ENCODE measurements around the gene OR52H1.

The OR52H1 gene

GRCh38 chr11:5556596-5557188, 8.4 kb upstream of the OR52H1 start:
- TF ChIP-seq, protein P1, sequence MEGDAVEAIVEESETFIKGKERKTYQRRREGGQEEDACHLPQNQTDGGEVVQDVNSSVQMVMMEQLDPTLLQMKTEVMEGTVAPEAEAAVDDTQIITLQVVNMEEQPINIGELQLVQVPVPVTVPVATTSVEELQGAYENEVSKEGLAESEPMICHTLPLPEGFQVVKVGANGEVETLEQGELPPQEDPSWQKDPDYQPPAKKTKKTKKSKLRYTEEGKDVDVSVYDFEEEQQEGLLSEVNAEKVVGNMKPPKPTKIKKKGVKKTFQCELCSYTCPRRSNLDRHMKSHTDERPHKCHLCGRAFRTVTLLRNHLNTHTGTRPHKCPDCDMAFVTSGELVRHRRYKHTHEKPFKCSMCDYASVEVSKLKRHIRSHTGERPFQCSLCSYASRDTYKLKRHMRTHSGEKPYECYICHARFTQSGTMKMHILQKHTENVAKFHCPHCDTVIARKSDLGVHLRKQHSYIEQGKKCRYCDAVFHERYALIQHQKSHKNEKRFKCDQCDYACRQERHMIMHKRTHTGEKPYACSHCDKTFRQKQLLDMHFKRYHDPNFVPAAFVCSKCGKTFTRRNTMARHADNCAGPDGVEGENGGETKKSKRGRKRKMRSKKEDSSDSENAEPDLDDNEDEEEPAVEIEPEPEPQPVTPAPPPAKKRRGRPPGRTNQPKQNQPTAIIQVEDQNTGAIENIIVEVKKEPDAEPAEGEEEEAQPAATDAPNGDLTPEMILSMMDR (IDR thresholded peaks at IDR 0.05; ENCODE audit: insufficient read depth, missing control alignments) = no peak
- DNase-seq (ENCODE audit: insufficient read length, low spot score) (no peak), FAIRE-seq (no peak)

DNA sequence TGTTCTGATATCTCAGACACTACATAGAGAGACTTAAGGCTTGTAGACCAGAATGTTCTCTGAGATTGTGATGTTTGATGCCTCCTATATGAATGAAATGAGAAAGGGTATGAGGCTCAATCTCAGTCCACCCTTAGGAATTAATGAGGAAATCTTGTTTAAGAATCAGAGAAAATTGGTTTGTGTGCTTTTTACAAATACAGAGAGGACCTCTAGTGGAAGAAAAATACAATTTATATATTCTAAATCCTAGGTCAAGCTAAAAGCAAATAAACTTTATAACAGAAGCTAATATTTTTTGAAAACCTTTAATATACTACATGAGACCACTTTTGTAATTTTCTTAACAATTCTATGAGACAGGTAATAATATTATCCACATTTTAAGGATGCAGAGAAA, 5.0 kb upstream of the OR52H1 start:
- no peak for DNase-seq (ENCODE audit: insufficient read length, low spot score)
- TF ChIP-seq, protein P1 (IDR thresholded peaks at IDR 0.05; ENCODE audit: insufficient read depth, missing control alignments) = no peak
- no peak for FAIRE-seq

GRCh38 chr11:5550440-5551095, 2.2 kb upstream of the OR52H1 start:
- DNase-seq (ENCODE audit: insufficient read length, low spot score) (no peak), FAIRE-seq (no peak)
- TF ChIP-seq, protein P1 (IDR thresholded peaks at IDR 0.05; ENCODE audit: insufficient read depth, missing control alignments) = no peak

DNA sequence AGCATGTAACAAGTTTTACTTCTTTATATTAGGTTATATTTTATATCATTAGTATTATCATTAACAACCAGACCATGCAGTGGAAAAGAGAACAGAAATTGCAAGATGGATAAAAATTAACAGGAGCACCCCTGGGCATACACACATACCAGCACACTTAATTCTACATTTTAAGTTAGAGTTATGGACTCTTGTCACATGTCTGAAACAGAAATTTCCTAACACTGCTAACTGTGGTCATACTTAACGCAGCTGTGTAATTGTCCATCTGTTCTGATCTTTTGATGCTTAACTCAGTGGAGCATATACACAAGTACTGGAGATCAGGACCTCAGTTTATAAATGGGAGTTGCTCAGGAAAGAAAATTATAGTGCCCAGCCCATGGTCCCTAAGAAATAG, 358 bp downstream of the OR52H1 start:
- FAIRE-seq (no peak), DNase-seq (ENCODE audit: insufficient read length, low spot score) (no peak)
- TF ChIP-seq, protein P1 (IDR thresholded peaks at IDR 0.05; ENCODE audit: insufficient read depth, missing control alignments) = no peak

DNA sequence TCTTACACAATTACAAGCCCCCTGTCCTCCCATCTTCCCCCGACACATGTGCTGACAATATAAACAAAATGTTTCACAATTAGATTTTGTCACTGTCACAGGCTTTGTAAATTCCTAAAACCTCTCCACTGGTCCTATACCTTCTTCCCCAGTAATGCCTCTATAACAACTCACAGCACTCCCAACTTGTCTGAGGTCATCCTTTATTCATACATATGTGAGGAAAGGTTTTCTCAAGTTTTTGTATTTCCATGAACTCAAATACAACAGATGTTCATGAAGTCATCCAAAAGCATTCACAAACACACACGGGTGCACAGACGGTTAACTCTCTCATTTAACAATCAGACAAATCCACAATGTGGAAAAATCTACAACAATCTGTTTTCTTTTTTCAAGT, 1.9 kb downstream of the OR52H1 start:
- TF ChIP-seq, protein P1 (IDR thresholded peaks at IDR 0.05; ENCODE audit: insufficient read depth, missing control alignments) = no peak
- FAIRE-seq (no peak), DNase-seq (ENCODE audit: insufficient read length, low spot score) (no peak)

- DNase-seq (ENCODE audit: insufficient read length, low spot score) = no peak
- TF ChIP-seq, protein P1 (IDR thresholded peaks at IDR 0.05; ENCODE audit: insufficient read depth, missing control alignments) = no peak
- no peak for FAIRE-seq
Measured at GRCh38 chr11:5541427-5541826, 6.9 kb downstream of the OR52H1 start.

- FAIRE-seq = no peak
- no peak for DNase-seq (ENCODE audit: insufficient read length, low spot score)
- TF ChIP-seq, protein P1 (IDR thresholded peaks at IDR 0.05; ENCODE audit: insufficient read depth, missing control alignments) = no peak
Measured at GRCh38 chr11:5536482-5536881, 11.9 kb downstream of the OR52H1 start.

All from D721Med (cell line).